Calu3 (cell line): ENCODE results near the gene ARHGEF11. TPM values are rescaled to one million over a fixed set of nuclear protein-coding genes. Genes with fewer than 3 reads are reported as not detected.

Experiments
- BruUV-seq: library from RNA; stranded (reverse); fragments of 400-500 nt; replicated peaks from 2 replicates; lab custom pipeline; 2021; lab: Mats Ljungman, UMichigan
- CTCF ChIA-PET: fragments of 300-600 bp; sonication (Branson Sonifier 250); formaldehyde crosslinking; loops from one replicate; lab custom pipeline; 2022; ENCODE audit warnings: antibody characterized with exemption; lab: Charles Lee
- DNase-seq: peaks from one replicate; pipeline ENCODE4 v3.0.0; 2022
- H3K27ac Mint-ChIP-seq: one replicate; pipeline ENCODE4 v1.8.0; 2022; ENCODE audit warnings: mixed read lengths; ENCODE audit not compliant: unreplicated experiment
- H3K27me3 Mint-ChIP-seq: one replicate; pipeline ENCODE4 v1.8.0; 2022; ENCODE audit warnings: mixed read lengths; ENCODE audit not compliant: unreplicated experiment
- H3K36me3 Mint-ChIP-seq: one replicate; pipeline ENCODE4 v1.8.0; 2022; ENCODE audit warnings: mild to moderate bottlenecking, moderate library complexity, mixed read lengths; ENCODE audit not compliant: insufficient read depth, unreplicated experiment
- H3K4me1 Mint-ChIP-seq: one replicate; pipeline ENCODE4 v1.8.0; 2022; ENCODE audit warnings: mild to moderate bottlenecking, low read depth, mixed read lengths; ENCODE audit not compliant: unreplicated experiment
- H3K4me3 Mint-ChIP-seq: one replicate; pipeline ENCODE4 v1.8.0; 2022; ENCODE audit warnings: mild to moderate bottlenecking, low read depth, moderate library complexity, mixed read lengths; ENCODE audit not compliant: unreplicated experiment
- H3K9me3 Mint-ChIP-seq: one replicate; pipeline ENCODE4 v1.8.0; 2022; ENCODE audit warnings: low read depth, mixed read lengths; ENCODE audit not compliant: unreplicated experiment
- intact Hi-C: fragments of 100-400 bp; cut with micrococcal nuclease; formaldehyde crosslinking; loops from one replicate; pipeline ENCODE4 v1.10.0; 2022; ENCODE audit not compliant: unreplicated experiment
- total RNA-seq: library from RNA; stranded (reverse); gene quantifications from 2 replicates; pipeline ENCODE4 v1.2.3, GENCODE V29; 2022
- TF ChIP-seq, protein P1 (sequence below): fragments of 200-600 bp; IDR thresholded peaks from one replicate; pipeline ENCODE4 v1.8.0; 2022; ENCODE audit warnings: antibody characterized with exemption; ENCODE audit not compliant: unreplicated experiment

ARHGEF11 gene
- total RNA-seq, 1 experiment from 2014 or later, result 44.1 TPM

DNA sequence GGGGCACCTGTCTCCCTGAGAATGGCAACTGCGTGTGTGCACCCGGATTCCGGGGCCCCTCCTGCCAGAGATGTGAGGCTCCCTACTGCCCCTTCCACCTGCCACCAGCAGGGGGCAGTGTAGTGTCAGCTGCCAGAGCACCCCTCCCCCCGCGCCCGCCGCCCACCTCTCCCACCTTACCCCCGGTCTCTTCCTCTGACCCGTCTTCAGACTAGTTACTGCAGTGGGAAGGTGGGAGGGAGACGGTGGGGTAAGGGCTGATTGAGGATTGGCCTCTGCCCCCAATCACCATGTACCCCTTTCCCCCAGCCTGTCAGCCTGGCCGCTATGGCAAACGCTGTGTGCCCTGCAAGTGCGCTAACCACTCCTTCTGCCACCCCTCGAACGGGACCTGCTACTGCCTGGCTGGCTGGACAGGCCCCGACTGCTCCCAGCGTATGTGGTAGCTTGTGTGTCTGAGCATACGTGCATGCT, 135.2 kb downstream of the ARHGEF11 start:
- Mint-ChIP-seq H3K27me3 (peaks cover 27% of the 10 kb centered on the region), H3K4me3 (no peak overlapping the region), H3K4me1 (peaks cover 10% of the 10 kb centered on the region), H3K9me3 (no peaks in the 10 kb centered on the region), H3K27ac (no peak overlapping the region), H3K36me3 (peaks cover 10% of the 10 kb centered on the region)
- intact Hi-C loops, result no loop called here
- TF ChIP-seq, protein P1, sequence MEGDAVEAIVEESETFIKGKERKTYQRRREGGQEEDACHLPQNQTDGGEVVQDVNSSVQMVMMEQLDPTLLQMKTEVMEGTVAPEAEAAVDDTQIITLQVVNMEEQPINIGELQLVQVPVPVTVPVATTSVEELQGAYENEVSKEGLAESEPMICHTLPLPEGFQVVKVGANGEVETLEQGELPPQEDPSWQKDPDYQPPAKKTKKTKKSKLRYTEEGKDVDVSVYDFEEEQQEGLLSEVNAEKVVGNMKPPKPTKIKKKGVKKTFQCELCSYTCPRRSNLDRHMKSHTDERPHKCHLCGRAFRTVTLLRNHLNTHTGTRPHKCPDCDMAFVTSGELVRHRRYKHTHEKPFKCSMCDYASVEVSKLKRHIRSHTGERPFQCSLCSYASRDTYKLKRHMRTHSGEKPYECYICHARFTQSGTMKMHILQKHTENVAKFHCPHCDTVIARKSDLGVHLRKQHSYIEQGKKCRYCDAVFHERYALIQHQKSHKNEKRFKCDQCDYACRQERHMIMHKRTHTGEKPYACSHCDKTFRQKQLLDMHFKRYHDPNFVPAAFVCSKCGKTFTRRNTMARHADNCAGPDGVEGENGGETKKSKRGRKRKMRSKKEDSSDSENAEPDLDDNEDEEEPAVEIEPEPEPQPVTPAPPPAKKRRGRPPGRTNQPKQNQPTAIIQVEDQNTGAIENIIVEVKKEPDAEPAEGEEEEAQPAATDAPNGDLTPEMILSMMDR, result peak; percentile 98
- no TSS peak for BruUV-seq
- peak; percentile 60 for DNase-seq
- CTCF ChIA-PET, result interaction anchor here (0.6 to 1.8 kb wide), 2 partner anchors 16 to 298 kb away, joined by 3 to 4 read pairs; no protein-coding TSS in a partner anchor

DNA sequence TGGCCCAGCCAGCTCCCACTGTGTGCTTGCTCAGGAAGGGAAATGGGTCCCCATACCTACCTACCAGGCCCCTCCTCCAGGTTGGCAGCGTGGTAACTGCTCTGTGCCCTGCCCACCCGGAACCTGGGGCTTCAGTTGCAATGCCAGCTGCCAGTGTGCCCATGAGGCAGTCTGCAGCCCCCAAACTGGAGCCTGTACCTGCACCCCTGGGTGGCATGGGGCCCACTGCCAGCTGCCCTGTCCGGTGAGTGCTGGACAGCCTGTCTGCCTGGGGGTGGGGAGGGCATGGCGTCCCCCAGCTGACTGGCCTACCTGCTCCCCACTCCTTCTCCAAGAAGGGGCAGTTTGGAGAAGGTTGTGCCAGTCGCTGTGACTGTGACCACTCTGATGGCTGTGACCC, 135.9 kb downstream of the ARHGEF11 start:
- no peak for DNase-seq
- intact Hi-C loops, result no loop called here
- Mint-ChIP-seq H3K4me3 (no peak overlapping the region), H3K27me3 (peaks cover 34% of the 10 kb centered on the region), H3K4me1 (peaks cover 10% of the 10 kb centered on the region), H3K9me3 (no peaks in the 10 kb centered on the region), H3K36me3 (peaks cover 10% of the 10 kb centered on the region), H3K27ac (no peak overlapping the region)
- no TSS peak for BruUV-seq
- CTCF ChIA-PET, result interaction anchor here (1.8 kb wide), 1 partner anchor 17 kb away, joined by 4 read pairs; no protein-coding TSS in a partner anchor
- TF ChIP-seq, protein P1, result no peak

DNA sequence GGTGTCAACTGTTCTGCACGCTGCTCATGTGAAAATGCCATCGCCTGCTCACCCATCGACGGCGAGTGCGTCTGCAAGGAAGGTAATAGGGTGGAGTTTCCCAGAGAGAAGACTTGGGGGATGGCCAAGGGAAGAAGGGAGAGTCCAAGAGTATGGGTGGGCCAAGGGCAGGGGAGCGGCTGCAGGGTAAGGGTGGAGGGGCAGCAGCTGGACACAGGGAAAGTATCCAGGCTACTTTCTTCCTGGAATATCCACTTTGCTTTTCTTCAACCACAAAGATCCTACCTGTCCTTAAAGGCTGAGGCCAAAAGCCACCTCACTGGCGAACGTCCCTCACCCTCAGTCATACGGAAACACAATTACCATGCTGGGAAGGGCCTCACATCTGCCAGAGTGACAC, 136.6 kb downstream of the ARHGEF11 start:
- BruUV-seq, result no TSS peak
- Mint-ChIP-seq H3K4me1 (peaks cover 10% of the 10 kb centered on the region), H3K27me3 (peaks cover 41% of the 10 kb centered on the region), H3K27ac (no peak overlapping the region), H3K4me3 (peak overlapping the region; percentile 74), H3K36me3 (peaks cover 10% of the 10 kb centered on the region), H3K9me3 (no peaks in the 10 kb centered on the region)
- intact Hi-C loops, result no loop called here
- TF ChIP-seq, protein P1, result no peak
- DNase-seq, result no peak
- CTCF ChIA-PET, result no interaction called here

DNA sequence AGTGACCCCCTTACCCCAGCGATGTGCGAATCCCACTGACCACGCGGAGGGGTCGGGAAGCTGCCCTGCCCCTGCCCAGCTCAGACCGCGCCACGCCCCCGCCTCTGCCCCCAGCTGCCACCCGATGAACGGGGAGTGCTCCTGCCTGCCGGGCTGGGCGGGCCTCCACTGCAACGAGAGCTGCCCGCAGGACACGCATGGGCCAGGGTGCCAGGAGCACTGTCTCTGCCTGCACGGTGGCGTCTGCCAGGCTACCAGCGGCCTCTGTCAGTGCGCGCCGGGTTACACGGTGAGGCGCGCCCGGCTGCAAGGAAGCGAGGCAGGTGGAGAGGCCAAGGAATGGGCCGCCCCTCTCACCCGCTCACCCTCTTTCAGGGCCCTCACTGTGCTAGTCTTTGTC, 137.0 kb downstream of the ARHGEF11 start:
- Mint-ChIP-seq H3K4me1 (peaks cover 10% of the 10 kb centered on the region), H3K4me3 (peak overlapping the region; percentile 74), H3K9me3 (no peaks in the 10 kb centered on the region), H3K27ac (no peak overlapping the region), H3K27me3 (peaks cover 45% of the 10 kb centered on the region), H3K36me3 (peaks cover 10% of the 10 kb centered on the region)
- DNase-seq, result no peak
- BruUV-seq, result no TSS peak
- CTCF ChIA-PET, result interaction anchor here (0.7 kb wide), 1 partner anchor 550 kb away, joined by 3 read pairs; no protein-coding TSS in a partner anchor
- TF ChIP-seq, protein P1, result no peak
- intact Hi-C loops, result no loop called here
